ENCODE results near the gene S100A14.

Gene S100A14

DNA sequence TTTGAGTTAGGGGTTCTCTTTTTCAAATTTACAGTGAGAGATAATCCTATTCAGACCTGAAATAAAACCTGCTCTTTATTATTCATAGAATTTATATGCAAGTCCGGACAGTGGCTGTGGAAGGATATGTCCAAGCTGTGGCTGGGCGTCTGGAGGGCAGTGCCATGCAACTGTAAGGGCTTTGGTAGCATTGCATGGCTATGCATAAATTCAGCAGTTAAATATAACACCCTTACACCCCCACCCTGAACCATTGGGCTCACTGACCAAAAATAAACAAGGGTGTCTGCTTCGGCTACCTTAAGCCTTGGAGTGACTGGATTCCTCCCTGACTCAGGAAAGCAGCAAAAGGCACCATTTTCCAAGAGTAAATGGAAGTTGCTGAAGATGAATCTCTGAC, 23.2 kb upstream of the S100A14 start:
- DNase-seq (ENCODE audit: low read depth in 2 of 2) = no peak

DNA sequence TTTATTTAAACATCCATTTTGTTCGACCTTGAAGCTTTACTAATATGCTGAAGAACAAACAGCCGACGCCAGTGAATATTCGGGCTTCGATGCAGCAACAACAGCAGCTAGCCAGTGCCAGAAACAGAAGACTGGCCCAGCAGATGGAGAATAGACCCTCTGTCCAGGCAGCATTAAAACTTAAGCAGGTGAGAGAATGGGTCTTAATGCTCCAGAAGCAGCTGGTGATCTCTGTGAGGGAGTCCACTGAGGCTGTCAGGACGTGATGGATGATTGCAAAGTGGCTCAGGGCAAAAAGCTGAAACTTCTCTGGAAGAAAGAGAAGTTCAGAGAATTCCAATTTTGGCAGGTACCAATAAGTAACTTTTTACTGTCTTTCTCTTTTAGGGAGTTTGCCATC, 22.1 kb upstream of the S100A14 start:
- no peak for DNase-seq (ENCODE audit: low read depth in 2 of 2)

DNA sequence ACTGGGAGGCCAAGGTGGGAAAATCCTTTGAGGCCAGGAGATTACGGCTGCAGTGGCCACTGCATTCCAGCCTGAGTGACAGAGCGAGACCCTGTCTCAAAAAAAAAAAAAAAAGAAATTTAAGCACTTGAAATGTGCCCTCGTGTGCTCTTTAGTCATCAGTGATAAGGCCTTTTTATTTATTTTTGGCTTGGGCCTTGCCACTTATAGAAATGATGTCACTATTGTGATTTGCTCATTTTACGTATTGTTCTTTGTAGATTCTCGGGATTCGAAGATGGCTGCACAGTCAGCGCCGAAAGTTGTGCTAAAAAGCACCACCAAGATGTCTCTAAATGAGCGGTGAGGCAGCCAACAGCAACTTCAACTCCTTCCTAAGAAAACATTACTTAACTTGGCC, 20.2 kb upstream of the S100A14 start:
- DNase-seq (ENCODE audit: low read depth in 2 of 2) = no peak

DNA sequence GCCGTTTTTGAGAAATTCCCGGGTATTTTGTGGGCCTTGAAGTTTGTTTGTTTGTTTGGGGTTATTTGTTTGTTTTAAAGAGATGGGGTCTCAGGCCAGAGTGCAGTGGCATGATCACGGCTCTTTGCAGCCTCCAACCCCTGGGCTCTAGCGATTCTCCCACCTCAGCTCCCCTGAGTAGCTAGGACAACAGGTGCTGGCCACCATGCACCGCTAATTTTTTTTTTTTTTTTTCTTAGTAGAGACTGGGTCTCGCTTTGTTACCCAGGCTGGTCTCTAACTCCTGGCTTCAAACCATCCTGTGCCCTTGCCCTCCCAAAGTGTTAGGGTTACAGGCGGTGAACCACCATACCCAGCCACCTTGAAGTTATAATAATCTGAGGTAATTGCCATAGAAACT, 19.7 kb upstream of the S100A14 start:
- DNase-seq (ENCODE audit: low read depth in 2 of 2) = no peak

DNA sequence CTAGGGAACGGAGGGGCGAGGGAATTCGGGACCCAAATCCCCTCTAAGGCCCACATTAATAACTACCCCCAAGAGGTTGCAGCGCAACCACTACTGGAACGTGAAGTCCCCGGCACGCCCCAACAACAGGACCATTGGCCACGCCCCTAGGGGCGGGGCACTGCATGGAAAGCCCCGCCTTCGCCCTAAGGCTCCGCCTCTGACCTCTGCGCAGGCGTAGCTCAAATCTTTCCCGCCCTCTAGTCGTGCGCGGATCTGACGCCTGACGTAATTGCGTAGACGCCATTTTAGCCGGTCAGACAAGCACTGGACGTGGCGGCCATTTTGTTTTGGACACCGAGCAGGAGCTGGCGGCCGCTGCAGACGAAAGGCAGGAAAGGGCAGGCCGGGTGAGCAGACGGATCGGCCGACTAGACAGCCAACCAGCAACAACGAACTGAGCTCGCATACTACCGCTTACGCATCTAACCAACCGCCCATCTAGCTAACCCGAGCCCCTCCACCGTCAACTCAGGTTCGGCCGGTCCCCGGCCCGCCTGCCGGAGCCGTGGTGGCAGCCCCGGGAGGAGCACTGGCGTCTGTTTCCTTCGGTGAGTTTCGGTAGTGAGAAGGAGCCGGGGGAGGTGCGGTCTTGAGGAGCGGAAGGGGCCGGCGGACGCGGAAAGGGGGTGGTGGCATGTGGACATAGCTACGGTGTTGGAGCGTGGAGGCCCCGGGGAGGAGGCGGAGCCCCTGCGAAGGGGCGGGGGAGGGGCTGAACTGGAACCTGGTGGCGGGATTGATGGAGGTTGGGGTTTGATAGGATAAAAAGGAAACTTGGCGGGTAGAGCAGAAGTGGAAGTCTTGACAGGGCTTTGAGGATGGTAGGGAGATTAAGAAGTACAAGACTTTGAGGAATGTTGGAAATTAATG, 17.9 kb upstream of the S100A14 start, which contains the start of gene CHTOP:
Gene CHTOP, plus strand, starts transcription at position 313 of the 912 bp plus-strand sequence. CDS start 2,523 bp downstream, outside the sequence.
- peak; percentile 94 for DNase-seq (ENCODE audit: low read depth in 2 of 2)

DNA sequence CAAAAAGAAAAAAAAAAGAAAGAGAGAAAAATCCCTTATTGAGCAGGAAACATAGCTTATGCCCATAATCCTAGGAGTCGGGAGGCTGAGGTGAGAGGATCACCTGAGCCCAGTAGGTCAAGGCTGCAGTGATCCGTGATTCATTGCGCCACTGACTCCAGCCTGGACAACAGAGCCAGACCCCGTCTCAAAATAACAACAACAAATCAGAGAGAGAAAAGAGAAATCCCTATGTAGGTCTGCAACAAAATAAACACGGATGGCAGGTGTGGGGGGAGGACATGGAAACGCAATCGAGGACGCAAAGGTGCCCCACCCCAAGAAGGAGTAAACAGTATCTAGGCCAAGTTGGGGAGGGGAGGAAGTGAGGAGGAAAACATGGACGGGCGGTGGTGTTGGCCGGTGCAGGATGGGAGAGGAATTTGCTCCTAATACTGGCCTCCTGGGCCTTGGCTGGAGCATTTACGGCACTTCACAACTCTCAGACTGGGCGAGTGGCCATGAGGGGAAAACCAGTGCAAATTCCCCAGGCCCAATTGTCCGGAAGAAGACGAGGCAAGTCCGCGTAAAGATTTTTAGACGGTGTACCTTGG, 17.1 kb upstream of the S100A14 start:
- no peak for DNase-seq (ENCODE audit: low read depth in 2 of 2)

DNA sequence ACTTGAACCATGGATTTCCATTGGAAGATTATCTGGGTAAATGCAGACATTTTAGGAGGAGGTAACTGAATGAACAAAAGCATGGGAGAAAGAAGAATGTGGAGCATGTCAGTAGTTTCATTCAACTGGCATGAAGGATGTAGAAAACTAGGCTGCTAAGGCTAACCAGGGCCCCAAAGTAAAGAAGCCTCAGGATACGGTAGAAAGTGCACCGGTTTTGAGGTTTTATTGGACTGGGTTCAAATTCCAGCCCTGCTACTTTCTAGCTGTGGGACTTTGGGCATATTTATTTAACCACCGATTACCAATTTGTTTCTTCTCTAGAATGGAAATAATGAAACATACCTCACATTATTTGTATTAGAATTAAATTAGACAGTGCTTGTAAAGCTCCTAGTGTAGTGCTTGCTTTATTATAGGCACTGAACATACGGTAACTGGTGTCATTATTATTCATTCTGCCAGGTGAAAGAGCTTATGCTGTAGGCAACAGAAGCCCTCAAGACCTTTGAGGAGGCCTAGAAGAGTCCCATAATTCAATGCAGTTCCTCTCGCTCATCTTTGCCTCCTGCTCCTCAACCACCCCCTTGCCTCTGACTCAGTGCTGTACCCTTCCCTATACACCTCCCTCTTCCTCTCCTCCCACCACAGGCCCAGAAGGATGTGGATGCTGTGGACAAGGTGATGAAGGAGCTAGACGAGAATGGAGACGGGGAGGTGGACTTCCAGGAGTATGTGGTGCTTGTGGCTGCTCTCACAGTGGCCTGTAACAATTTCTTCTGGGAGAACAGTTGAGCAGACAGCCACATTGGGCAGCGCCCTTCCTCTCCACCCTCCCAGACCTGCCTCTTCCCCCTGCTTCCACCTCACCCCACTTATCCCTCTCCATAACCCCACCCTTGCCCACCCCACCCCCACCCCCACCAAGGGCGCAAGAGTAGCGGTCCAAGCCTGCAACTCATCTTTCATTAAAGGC, 15.2 kb upstream of the S100A14 start:
- DNase-seq (ENCODE audit: low read depth in 2 of 2) = no peak

DNA sequence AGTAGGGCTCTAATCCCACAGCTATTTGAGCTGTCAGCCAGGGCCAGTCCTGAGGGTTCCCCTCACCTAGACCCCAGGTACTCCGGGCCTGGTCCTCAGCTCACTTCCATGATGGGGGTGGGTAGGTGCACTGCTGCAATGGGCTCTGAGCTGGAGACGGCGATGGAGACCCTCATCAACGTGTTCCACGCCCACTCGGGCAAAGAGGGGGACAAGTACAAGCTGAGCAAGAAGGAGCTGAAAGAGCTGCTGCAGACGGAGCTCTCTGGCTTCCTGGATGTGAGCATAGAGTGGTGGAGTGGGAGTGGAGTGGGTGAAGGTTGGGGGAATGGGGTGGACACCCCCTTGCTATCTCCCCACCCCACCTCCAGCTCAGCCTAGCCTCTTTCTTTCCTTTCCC, 14.3 kb upstream of the S100A14 start:
- no peak for DNase-seq (ENCODE audit: low read depth in 2 of 2)

DNA sequence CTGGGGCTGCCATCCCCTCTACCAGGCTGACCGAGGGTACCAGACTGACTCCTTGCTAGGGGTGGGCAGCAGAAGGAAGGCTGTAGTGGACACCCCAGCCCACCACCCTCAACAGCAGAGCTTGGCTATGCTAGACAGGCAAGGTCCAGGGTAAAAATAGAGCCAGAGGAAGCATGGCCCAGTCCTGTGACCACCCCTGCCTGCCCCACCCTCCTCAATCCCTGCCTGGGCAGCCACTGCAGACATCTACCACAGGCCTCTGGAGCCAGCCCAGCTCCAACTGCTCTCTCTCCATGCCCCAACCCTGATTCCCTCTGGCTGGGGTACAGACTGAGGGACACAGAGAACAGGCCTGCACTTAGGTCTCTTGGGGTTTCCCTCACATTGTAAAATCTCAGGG, 13.8 kb upstream of the S100A14 start:
- DNase-seq (ENCODE audit: low read depth in 2 of 2) = no peak

DNA sequence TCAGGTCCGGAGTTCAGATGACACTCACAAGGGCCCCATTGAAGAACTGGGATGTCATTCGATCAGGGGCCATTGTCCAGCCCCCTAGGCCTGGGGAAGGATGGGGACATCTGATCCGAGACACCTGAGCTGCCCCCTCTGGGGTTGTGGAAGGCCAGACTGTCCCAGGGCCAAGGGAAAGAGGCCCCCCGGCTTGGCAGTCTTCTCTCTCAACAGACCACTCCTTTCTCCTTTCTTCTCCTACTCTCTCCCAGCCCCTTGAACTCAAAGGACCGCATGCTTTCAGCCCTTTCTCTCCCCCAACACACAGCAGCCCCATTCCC, 13.2 kb upstream of the S100A14 start:
- no peak for DNase-seq (ENCODE audit: low read depth in 2 of 2)

DNA sequence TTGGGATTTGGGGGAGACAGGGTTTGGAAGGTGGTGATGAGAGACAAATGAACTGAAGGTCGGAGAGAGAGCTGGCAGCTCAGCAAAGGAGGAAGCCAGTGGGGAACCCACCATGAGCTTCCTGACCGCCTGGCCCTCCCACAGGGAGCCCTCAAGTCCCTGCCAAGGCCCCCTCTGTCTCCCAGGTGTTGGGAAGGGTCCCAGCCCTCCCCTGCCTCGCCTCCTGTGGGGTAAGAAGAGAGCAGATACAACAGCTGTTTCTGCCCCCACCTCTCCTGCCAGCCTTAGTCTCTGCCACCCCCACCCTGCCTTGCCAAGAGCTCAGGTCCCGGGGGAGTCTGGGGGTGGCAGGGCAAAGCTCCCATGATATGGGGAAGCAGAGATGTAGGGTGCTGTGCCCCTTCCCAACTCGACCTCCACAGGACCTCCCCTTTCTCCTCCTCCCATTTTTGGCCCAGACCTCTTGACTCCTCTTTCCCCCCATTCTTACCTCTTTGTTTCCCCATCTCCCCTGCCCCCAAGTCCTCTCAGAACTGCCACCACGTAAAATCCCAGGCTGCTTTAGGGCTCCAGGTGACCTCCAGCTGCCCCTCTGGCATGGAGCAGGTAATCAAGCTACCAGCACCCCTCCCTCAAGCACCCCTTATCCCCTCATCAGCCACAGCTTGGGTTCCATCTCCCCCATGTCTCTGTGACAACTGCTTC, 12.7 kb upstream of the S100A14 start:
- DNase-seq (ENCODE audit: low read depth in 2 of 2) = no peak

DNA sequence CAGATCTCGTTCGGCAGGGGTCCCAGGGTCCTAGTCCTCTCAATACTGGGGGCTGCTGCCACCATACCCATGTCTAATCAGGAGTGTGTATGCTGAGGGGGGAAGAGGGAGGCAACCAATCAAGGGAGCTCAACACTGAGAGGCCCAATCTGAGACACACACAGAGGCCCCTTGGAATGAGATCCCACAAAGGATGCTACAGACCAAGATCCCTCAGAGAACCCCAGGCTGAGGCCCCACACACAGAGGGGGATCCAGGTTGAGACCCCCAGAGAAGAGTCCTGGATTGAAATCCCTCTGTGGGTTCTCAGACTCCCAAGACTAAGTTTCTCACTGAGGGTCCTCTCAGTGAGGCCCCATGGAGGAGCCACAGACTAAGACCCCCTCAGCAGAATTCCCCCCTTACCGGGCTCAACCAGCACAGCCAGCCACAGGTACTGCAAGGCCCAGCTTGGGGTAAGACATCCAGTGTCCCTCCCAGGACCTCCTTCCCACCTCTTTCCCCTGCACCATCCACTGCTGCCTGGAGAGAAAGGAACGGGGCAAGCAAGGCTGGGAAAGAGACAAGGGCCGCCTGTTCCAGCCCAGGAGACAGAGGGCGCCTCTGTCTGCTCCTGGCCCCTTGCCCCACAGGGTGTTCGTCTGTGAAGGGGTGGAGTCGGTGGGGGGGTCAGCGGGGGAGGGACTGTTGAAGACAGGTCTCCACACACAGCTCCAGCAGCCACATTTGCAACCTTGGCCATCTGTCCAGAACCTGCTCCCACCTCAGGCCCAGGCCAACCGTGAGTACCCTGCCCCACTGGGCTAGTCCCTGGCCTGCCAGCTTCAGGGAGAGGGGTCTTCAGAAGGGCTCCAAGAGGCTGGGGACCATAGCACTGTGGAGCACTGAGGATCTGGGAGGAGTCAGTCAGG, 11.8 kb upstream of the S100A14 start, which contains the start of gene S100A1:
Gene S100A1, plus strand, starts transcription at position 720 of the 912 bp plus-strand sequence. CDS start 2,088 bp downstream, outside the sequence.
- DNase-seq (ENCODE audit: low read depth in 2 of 2) = no peak

DNA sequence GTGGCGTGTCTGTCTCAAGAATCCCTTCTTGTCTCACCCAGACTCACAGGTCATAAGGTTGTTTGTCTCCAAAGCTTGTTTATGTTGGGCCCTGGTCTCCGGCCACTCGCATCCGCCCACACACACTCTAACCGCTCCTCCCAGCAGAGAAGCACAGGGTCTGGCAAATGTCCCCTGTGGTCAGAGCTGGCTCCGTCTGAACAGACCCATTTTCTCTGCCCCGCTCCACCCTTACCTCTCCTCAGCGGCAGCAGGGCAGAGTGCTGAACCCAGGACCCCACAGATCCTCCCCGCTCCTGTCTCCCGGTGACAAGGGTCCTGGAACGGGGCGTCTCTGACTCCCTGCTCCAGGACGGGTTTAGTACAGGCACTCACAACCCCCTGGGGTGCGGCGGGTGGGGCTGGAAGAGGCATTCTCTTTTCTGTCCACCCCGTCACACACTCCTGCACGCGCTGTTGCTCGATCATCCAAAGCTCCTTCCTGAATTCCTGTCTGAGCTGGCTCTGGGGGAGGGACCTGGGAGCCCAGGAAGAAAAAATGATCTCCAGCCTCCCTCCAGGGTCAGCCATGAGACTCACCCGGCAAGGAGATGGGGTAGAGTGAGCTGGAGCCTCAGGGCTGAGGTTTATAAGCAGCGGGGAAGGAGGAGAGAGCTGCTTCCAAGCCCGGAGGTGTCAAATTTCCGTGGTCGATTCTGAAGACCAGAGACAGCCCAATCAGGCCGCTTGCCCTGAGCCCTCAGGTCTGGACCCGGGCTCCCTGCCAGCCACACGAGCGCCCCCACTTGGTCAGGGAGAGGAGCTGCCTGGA, 11.0 kb upstream of the S100A14 start, which contains the start of gene S100A13:
Gene S100A13, minus strand, starts transcription at position 602 of the 811 bp plus-strand sequence. CDS start 1,033 bp downstream, outside the sequence.
- no peak for DNase-seq (ENCODE audit: low read depth in 2 of 2)

DNA sequence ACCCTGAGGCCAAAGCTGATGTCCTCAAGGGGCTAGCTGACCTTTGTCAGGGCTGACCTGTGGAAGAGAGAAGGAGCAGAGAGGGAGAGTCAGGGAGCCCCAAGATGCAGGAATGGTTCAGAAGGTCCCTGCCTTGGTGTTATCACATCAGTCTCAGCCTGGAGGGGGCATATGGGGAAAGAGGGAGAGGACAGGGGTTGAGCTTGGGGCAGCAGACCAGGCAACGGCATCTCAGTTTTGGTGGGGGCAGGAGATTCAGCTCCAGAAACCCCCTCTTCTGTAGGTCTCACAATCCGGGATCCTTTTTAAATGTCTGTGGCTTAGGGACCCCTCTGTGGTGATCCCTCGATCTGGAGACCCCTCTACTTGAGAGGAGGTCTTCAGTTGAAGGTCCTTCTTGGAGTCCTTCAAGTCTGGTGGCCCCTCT, 10.4 kb upstream of the S100A14 start:
- no peak for DNase-seq (ENCODE audit: low read depth in 2 of 2)

DNA sequence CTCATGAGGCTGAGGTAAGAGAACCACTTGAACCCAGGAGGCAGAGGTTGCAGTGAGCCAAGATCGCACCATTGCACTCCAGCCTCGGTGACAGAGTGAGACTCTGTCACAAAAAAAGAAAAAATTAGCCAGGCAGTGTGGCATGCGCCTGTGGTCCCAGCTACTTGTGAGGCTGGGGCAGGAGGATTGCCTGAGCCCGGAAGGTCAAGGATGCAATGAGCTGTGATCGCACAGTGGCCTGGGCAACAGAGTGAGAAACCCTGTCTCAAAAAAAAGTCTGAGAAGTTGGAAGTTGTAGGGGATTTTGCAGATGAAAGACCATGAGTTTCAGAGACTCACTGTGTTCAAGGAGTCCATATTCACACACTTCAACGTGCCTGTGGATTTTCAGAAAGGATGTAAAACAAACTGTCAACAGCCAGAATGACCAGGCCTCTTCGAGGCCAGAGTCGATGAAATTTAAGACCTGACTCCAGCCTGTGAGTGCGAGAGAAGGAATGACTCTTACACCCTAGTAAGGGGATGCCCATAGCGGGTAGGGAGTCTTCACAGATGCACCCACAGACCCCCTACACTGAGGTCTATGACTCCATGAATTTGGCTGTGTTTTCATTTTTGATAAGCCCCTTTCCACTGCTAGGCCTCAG, 9.0 kb upstream of the S100A14 start:
- DNase-seq (ENCODE audit: low read depth in 2 of 2) = no peak

DNA sequence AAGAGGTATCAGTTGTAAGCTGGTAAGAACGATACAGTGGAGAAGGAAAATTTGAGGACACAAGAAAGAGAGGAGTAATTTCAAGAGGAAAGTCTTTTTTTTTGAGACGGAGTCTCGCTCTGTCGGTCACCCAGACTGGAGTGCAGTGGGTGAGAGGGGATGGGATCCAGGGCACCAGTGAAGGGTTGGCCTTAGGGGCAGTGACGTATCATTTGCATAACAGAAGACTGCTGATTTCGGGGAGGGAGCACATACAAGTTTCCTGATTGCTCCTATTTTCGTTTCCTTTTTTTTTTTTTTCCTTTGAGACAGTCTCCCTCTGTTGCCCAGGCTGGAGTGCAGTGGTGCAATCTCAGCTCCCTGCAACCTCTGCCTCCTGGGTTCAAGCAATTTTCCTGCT, 7.0 kb upstream of the S100A14 start:
- no peak for DNase-seq (ENCODE audit: low read depth in 2 of 2)

DNA sequence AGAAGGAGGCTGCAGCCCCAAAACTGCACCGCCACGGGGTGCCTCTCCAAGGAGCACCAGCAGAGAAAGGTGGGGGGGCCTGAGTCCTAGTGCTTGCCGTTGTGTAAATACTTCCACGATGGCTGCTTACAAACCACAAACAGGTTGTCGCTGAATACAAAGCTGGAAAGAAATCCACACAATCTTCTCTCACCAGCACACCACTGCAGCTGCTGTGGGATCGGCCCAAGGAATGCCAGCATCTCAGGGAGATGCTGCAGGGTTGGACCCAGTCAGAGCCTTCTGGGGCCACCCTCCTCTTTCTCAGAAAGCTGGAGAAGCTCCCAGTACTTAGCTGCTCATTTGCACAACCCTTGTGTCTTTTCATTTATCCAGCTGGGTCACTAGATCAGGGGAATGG, 3.0 kb upstream of the S100A14 start:
- DNase-seq (ENCODE audit: low read depth in 2 of 2) = no peak

DNA sequence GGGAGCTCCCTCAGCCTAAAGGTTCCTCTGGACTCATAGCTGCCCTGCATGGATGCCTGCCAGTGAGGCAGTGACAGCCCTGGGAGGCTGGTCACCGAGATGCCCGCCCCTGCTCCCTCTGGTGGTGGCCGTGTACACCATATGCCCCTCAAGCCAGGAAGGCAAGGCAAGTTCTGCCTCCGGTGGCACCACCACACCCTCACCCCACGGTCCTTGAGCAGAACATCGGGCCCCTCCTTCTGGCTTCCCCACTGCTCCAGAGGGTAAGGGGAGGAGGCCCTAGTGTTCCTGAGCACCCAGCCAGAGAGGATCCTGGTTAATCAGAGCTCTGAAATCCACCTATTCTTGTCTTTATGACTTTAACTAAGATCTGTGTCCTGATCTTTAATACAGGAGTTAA, 1.5 kb upstream of the S100A14 start:
- DNase-seq (ENCODE audit: low read depth in 2 of 2) = peak in 1 of 2 donors; percentile 70

DNA sequence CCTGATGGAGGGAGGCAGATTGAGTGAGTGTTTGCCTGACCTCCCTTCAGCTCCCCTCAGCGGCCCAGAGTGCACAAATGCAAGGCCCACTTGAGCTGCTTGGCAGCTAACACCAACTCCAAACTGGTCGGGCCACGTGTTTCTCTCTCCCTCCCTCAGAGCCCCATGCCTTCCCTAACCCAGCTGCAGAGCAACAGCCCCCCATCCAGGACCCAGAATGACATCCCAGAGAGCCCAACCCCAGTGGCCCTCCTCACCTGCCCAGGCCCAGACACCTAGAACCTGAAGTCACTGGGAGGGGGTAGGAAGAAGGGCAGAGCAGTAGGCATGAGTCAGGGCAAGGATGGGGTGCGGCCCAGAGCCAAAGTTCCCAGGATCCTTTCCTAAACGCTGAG, 789 bp upstream of the S100A14 start:
- DNase-seq (ENCODE audit: low read depth in 2 of 2) = no peak

Data from activated CD4-positive, alpha-beta T cell treated with anti-CD3 and anti-CD28 coated beads for 24 hours (primary cell).